Activated T-cell treated with anti-CD3 and anti-CD28 coated beads, Interleukin-2, amount 50 U/mL, for 24 hours (primary cell): ENCODE results near the gene HECA.
"Not testable (repeated sequence)": the region's sequence is repeated elsewhere in the genome, so short reads cannot be mapped to it uniquely, and the experiment has no call there.

ENCODE experiments used
- DNase-seq: peaks from one replicate; pipeline ENCODE4 v3.0.0-alpha.2; 2020
- H3K27ac Mint-ChIP-seq: 2 replicates; pipeline ENCODE4 v1.8.0; 2020; ENCODE audit warnings: mild to moderate bottlenecking, mixed read lengths
- H3K27me3 Mint-ChIP-seq: 2 replicates; pipeline ENCODE4 v1.8.0; 2020; ENCODE audit warnings: mixed read lengths
- H3K36me3 Mint-ChIP-seq: 2 replicates; pipeline ENCODE4 v1.8.0; 2020; ENCODE audit warnings: low read depth, mixed read lengths
- H3K4me1 Mint-ChIP-seq: 2 replicates; pipeline ENCODE4 v1.8.0; 2020; ENCODE audit warnings: low read depth, mixed read lengths
- H3K4me3 Mint-ChIP-seq: 2 replicates; pipeline ENCODE4 v1.8.0; 2020; ENCODE audit warnings: mild to moderate bottlenecking, moderate library complexity, mixed read lengths
- H3K9me3 Mint-ChIP-seq: 2 replicates; pipeline ENCODE4 v1.8.0; 2020; ENCODE audit warnings: mixed read lengths

The HECA gene, protein sequence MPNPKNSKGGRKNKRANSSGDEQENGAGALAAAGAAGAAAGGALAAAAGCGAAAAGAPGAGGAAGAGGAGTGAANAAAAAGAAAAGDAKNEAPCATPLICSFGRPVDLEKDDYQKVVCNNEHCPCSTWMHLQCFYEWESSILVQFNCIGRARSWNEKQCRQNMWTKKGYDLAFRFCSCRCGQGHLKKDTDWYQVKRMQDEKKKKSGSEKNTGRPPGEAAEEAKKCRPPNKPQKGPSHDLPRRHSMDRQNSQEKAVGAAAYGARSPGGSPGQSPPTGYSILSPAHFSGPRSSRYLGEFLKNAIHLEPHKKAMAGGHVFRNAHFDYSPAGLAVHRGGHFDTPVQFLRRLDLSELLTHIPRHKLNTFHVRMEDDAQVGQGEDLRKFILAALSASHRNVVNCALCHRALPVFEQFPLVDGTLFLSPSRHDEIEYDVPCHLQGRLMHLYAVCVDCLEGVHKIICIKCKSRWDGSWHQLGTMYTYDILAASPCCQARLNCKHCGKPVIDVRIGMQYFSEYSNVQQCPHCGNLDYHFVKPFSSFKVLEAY

DNA sequence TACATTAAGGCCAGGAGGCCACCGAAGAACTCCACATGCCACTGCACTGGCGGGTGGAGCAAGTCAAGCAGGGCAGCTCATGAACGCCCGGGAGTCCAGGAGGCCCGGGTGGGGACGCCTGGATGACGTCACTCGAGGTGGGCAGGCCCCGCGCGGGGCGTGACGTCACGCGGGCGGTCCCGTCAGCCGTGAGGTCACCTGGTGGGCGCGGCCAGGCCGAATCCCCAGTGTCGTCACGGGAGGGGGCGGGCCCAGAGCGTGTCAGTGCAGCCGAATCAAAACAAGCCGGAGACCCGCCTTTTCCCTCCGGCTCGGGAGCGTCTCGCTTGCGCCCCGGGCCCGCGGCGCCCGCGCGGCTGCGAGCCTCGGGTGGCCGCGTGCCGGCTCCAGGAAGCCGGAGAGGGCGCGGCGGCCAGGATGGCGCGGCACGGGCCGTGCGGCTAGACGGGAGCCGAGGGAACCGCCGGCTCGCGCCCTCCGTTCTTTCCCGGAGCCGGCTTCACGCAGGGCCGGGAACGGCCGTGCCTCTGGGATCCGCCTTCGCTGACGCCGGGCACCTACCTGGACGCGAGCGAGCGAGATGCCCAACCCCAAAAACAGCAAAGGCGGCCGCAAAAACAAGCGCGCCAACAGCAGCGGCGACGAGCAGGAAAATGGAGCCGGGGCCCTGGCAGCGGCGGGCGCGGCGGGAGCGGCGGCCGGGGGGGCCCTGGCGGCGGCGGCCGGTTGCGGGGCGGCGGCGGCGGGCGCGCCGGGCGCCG lies at the start of gene HECA:
HECA (plus strand) TSS at position 264 of the 761 bp plus-strand sequence; CDS start at position 581, 317 bp downstream.
- peaks cover 63% of the 10 kb centered on the region for H3K4me1 Mint-ChIP-seq
- H3K36me3 Mint-ChIP-seq = peaks cover 39% of the 10 kb centered on the region
- peak; percentile 100 for DNase-seq
- no peaks in the 10 kb centered on the region for H3K27me3 Mint-ChIP-seq
- H3K27ac Mint-ChIP-seq = peak within 1 kb of the TSS; percentile 96
- H3K9me3 Mint-ChIP-seq = peaks cover 2% of the 10 kb centered on the region
- peak within 1 kb of the TSS; percentile 92 for H3K4me3 Mint-ChIP-seq

DNA sequence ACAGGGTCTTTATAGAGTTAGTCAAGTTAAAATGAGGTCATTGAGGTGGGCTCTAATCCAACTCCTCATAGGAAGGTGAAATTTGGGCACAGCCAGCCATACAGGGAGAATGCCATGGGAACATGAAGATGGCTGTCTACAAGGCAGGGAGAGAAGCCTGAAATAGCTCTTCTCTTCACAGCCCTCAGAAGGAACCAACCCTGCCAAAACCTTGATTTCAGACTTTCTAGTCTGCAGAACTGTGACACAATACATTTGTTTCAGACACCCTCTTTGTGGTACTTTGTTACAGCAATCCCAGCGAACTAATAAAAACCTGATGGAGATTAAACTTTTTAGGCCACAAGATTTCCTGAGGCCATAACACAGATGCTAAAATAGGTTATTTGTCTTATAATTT lies 43.1 kb upstream of the HECA start:
- Mint-ChIP-seq H3K4me3 (no peak overlapping the region), H3K36me3 (no peaks in the 10 kb centered on the region), H3K9me3 (peaks cover 4% of the 10 kb centered on the region), H3K27ac (no peak overlapping the region), H3K27me3 (no peaks in the 10 kb centered on the region), H3K4me1 (no peaks in the 10 kb centered on the region)
- no peak for DNase-seq

DNA sequence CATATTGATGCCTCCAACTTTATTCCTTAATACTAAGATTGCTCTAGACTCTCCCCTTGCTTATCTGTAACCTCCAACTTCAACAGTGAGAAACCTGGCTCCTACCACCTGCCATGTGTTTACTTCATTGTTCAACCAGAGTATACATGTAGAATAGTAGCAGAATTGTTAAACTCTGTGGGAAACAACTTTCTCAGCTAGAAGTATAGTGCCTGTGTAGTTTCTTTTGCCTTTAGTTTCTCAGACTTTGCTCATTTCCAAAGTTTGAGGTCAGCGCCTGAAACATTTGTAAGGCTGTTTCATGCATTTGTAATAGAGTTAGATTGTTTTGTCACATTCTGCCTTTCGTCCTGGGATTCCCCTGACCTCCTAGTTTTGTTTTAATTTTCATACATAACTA lies 34.9 kb upstream of the HECA start:
- Mint-ChIP-seq H3K27ac (no peak overlapping the region), H3K9me3 (no peaks in the 10 kb centered on the region)

DNA sequence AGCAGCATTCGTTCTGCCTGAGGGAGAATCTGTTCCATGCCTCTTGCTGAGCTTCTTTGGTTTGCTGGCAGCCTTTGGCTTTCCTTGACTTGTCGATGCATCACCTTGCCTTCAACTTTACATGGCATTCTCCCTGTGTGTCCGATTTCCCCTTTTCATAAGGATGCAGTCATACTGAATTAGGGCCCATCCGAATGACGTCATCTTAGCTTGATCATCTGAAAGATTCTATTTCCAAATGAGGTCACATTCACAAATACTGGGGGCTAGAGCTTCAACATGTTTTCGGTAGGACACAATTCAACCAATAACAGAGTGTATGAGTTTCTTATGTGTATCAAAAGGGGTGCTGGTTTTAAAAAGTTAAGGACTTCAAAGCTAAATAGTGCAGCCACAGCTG lies 27.8 kb upstream of the HECA start:
- Mint-ChIP-seq H3K4me3 (no peak overlapping the region), H3K27ac (no peak overlapping the region), H3K36me3 (no peaks in the 10 kb centered on the region), H3K4me1 (peaks cover 34% of the 10 kb centered on the region), H3K9me3 (no peaks in the 10 kb centered on the region), H3K27me3 (no peaks in the 10 kb centered on the region)
- DNase-seq = no peak

More for the DNA sequence above, 34.9 kb upstream of the HECA start:
- no peaks in the 10 kb centered on the region for H3K27me3 Mint-ChIP-seq
- H3K4me3 Mint-ChIP-seq = no peak overlapping the region
- H3K4me1 Mint-ChIP-seq = peaks cover 26% of the 10 kb centered on the region
- DNase-seq = no peak
- H3K36me3 Mint-ChIP-seq = no peaks in the 10 kb centered on the region

DNA sequence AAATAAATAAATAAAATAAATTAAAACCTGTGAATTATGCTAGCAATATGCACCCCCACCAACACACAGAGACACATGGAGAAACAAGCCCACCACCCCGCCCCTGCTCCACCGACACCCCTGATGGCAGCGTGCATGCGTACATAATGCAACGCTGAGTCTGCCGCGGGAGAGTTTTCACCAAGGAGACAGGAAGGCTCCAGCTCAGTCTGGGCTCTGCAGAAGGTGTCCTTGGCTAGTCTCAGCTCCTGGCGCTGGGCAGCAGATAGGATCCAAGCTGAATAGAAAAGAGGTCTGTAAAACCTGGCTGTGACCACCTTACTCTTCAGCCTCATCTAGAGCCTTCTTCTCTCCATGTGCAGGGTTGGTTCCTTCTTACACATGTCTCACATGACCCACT lies 26.5 kb upstream of the HECA start:
- Mint-ChIP-seq H3K36me3 (no peaks in the 10 kb centered on the region), H3K27me3 (no peaks in the 10 kb centered on the region), H3K4me3 (no peak overlapping the region), H3K9me3 (no peaks in the 10 kb centered on the region), H3K27ac (no peak overlapping the region), H3K4me1 (peaks cover 43% of the 10 kb centered on the region)
- no peak for DNase-seq

DNA sequence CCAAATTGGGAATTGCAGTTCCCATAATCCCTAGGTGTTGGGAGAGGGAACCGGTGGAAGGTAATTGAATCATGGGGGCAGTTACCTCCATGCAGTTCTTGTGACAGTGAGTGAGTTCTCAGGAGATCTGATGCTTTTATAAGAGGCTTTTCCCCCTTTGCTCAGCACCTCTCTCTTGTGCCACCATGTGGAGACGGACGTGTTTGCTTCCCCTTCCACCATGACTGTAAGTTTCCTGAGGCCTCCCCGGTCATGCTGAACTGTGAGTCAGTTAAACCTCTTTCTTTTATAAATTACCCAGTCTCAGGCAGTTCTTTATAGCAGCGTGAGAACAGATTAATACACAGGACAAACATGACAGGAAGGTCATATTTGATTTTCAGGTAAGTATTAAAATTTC lies 25.3 kb upstream of the HECA start:
- Mint-ChIP-seq H3K27me3 (no peaks in the 10 kb centered on the region), H3K36me3 (no peaks in the 10 kb centered on the region), H3K4me1 (peaks cover 51% of the 10 kb centered on the region), H3K4me3 (no peak overlapping the region), H3K27ac (no peak overlapping the region), H3K9me3 (no peaks in the 10 kb centered on the region)
- no peak for DNase-seq

DNA sequence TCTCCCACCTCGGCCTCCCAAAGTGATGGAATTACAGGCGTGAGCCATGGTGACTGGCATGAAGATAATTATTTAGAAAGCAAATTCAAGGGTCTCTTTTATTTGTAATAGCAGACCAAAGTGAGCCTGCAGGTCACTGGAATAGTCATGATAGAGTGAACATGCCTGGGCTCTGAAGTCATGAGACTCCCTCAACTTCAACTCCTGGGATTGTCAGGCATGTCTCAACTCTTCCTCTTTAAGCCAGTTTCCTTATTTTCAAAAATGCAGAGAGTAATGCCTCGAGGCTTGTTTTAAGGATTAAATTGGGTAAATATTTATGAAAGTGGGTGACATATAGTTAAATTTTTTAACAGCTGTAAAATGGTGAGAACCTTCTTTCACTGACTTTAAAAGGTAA lies 22.7 kb upstream of the HECA start:
- Mint-ChIP-seq H3K27me3 (no peaks in the 10 kb centered on the region), H3K27ac (peak overlapping the region; percentile 23), H3K9me3 (no peaks in the 10 kb centered on the region), H3K36me3 (no peaks in the 10 kb centered on the region), H3K4me1 (peaks cover 72% of the 10 kb centered on the region), H3K4me3 (no peak overlapping the region)
- DNase-seq = no peak

DNA sequence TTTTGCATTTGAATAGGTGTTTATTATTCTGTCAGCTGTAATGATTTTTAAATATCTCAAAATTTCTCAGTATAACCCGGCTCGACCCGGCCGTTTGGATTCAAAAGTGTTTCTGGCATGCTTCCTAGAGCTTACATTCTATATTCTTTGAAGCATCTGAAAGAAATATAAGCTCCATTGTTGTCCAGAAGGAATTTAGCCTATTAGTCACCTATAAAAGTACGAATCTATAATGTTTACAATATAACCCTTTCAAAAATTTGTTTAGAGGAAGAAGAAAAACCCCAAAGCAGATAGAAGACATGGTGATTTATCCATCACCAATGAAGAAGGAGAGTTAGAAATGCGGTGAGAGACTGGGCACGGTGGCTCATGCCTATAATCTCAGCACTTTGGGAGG lies 22.3 kb upstream of the HECA start:
- H3K27me3 Mint-ChIP-seq = no peaks in the 10 kb centered on the region
- H3K4me1 Mint-ChIP-seq = peaks cover 75% of the 10 kb centered on the region
- H3K36me3 Mint-ChIP-seq = no peaks in the 10 kb centered on the region
- no peak overlapping the region for H3K4me3 Mint-ChIP-seq
- peak overlapping the region; percentile 84 for H3K27ac Mint-ChIP-seq
- no peaks in the 10 kb centered on the region for H3K9me3 Mint-ChIP-seq
- no peak for DNase-seq

DNA sequence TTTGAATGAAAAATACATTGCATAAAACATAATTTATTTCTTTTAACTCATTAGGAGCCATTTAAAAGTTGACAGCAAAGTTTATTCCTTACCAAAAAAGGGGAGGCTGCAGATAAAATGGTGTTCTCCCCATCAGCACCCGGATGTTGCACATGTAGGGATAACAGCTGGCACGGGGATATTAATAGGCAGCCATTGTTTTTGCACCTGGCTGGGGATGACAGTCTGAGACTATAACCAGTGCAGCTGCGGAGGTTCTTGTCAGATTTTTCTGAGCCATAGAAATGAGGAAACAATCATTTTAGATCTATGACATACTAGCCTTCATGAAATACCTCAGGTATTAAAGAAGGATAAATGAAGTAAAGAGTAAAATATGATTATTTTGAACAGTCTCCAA lies 20.1 kb upstream of the HECA start:
- no peak overlapping the region for H3K27ac Mint-ChIP-seq
- no peaks in the 10 kb centered on the region for H3K27me3 Mint-ChIP-seq
- no peak for DNase-seq
- peaks cover 11% of the 10 kb centered on the region for H3K36me3 Mint-ChIP-seq
- H3K4me1 Mint-ChIP-seq = peaks cover 71% of the 10 kb centered on the region
- peaks cover 12% of the 10 kb centered on the region for H3K9me3 Mint-ChIP-seq
- H3K4me3 Mint-ChIP-seq = no peak overlapping the region

DNA sequence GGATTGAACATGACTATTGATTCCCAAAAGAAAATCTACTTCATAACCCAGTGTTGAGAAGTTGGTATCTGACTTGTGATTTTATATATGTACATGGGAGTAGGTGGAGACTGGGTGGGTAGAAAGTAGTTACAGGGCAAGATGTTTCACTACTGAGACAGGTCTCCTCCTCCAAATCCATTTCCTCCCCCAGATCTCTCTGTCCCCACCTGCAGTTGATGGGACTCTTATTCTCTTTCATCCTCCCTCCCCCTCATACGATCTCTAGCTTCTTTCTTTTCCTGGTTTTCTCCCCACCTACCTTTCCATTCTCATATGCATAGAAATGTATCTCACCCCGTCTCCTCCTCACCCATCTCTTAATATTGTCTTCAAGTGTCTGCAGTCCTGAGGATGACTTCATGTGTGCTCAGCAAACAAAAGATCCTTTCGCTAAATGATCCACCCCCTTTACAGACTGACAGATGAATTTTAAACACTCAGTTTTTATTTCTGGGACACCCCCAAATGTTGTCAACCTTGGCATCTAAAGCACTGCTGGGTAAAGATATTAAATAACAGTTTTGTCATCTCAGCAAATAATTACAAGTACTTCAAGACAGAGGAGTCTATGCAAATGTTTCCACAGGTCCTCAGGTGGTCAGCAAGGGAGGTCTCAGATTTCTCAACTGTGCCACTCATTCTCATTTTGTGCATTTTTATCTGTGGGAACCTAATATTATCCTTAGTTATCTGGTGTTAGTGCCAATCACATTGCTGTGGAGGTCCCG lies 18.7 kb upstream of the HECA start:
- H3K36me3 Mint-ChIP-seq = peaks cover 20% of the 10 kb centered on the region
- peaks cover 61% of the 10 kb centered on the region for H3K4me1 Mint-ChIP-seq
- peaks cover 23% of the 10 kb centered on the region for H3K9me3 Mint-ChIP-seq
- no peaks in the 10 kb centered on the region for H3K27me3 Mint-ChIP-seq
- H3K4me3 Mint-ChIP-seq = peak overlapping the region; percentile 21
- peak overlapping the region; percentile 63 for H3K27ac Mint-ChIP-seq
- DNase-seq = no peak

DNA sequence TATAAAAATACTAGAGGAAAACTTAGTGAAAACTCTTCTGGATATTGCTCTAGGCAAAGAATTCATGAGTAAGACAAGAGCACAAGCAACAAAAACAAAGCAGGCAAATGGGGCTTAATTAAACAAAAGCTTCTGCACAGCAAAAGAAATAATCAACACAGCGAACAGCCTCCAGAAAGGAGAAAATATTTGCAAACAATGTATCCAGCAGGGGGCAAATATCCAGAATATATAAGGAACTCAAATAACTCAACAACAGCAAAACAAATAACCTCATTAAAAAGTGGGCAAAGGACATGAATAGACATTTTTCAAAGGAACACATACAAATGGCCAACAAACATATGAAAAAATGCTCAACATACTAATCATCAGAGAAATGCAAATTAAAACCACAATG lies 17.1 kb upstream of the HECA start:
- Mint-ChIP-seq H3K27me3 (no peaks in the 10 kb centered on the region), H3K4me1 (peaks cover 46% of the 10 kb centered on the region), H3K4me3 (no peak overlapping the region), H3K36me3 (peaks cover 20% of the 10 kb centered on the region), H3K9me3 (peaks cover 24% of the 10 kb centered on the region), H3K27ac (no peak overlapping the region)
- no peak for DNase-seq

DNA sequence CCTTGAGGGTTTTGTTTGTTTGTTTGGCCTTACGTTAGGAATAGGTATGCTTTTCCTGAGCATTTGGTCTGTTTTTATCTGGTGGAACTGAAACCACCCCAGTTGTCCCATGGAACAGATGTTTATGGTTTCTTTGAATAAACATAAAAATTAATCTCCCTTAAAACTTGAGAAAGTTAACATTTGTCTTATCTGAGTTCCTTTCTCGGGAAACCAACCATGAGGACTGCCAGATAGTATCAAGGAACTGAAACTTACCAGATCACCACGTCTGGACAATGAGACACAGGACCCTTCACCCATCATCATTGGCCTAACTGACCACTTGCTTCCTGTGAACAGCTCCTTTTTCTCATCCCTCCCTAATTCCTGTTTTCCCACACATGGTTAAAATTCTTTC lies 15.3 kb upstream of the HECA start:
- DNase-seq = no peak
- Mint-ChIP-seq H3K27me3 (no peaks in the 10 kb centered on the region), H3K27ac (no peak overlapping the region), H3K36me3 (peaks cover 20% of the 10 kb centered on the region), H3K9me3 (peaks cover 24% of the 10 kb centered on the region), H3K4me1 (peaks cover 33% of the 10 kb centered on the region), H3K4me3 (no peak overlapping the region)

DNA sequence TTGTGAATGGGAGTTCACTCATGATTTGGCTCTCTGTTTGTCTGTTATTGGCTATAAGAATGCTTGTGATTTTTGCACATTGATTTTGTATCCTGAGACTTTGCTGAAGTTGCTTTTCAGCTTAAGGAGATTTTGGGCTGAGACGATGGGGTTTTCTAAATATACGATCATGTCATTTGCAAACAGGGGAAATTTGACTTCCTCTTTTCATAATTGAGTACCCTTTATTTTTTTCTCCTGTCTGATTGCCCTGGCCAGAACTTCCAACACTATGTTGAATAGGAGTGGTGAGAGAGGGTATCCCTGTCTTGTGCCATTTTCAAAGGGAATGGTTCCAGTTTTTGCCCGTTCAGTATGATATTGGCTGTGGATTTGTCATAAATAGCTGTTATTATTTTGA lies 12.1 kb upstream of the HECA start:
- Mint-ChIP-seq H3K9me3 (peaks cover 26% of the 10 kb centered on the region), H3K4me1 (peaks cover 39% of the 10 kb centered on the region), H3K36me3 (peaks cover 27% of the 10 kb centered on the region)
- H3K27ac Mint-ChIP-seq, H3K27me3 Mint-ChIP-seq, DNase-seq, H3K4me3 Mint-ChIP-seq: not testable (repeated sequence)

DNA sequence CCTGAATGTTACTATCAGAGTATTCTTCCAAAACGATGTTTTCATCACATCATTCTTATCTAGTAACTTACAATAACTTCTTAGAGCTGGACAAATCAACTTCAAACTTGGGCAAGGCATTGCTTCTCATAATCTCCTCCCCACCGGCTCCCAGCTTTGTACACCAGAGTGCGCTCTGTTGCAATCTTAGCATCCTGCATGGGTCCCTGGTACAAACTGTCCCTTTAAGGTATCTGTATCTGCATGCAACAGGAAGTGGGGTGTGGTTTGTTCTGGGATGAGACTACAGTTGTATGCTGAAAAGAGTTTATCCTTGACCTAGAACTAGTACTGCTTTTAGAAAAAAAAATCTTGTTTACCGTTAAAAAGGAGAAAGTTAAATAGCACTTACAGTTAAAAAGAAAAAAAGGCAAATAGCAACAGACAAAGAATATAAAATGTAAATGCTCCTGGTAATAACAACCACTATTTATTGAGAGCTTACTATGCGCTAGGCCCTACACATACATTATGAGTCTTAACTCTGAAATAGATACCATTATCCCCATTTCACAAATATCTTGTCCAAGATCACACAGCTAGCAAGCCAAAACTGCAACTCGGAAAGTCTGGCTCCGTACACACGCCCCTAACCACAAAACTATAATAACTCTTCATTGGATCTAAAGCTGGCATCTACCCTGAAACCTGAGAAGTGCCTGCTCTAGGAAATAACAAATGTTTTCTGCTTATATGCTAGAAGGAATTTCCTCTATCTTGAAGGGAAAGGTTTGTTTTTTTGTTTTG lies 9.8 kb upstream of the HECA start:
- Mint-ChIP-seq H3K9me3 (peaks cover 13% of the 10 kb centered on the region), H3K27ac (peak overlapping the region; percentile 91), H3K27me3 (no peaks in the 10 kb centered on the region), H3K36me3 (peaks cover 13% of the 10 kb centered on the region), H3K4me1 (peaks cover 57% of the 10 kb centered on the region), H3K4me3 (peak overlapping the region; percentile 51)
- DNase-seq = peak; percentile 76
